HG03457 (cell line): ENCODE measurements around the gene AKR7A2.

ENCODE experiments used
- ATAC-seq: cut with Tn5 transposase; IDR thresholded peaks from one replicate; pipeline ENCODE4 v1.9.1; 2021; ENCODE audit warnings: moderate number of reproducible peaks; ENCODE audit not compliant: unreplicated experiment

The AKR7A2 gene

GRCh38 chr1:19311931-19312781 is at the start of gene AKR7A2, which contains the start of gene SLC66A1:
AKR7A2 (minus strand) TSS chr1:19312144; CDS start chr1:19312124, 20 bp downstream.
SLC66A1 (plus strand) TSS chr1:19312326; CDS start chr1:19317678, 5,352 bp downstream.
- ATAC-seq: peak; percentile 51

- no peak for ATAC-seq
Measured at GRCh38 chr1:19360843-19361610, 49.1 kb upstream of the AKR7A2 start.

- ATAC-seq: no peak
Measured at GRCh38 chr1:19360432-19360831, 48.5 kb upstream of the AKR7A2 start.

GRCh38 chr1:19360016-19360415 is 48.1 kb upstream of the AKR7A2 start:
- no peak for ATAC-seq

- ATAC-seq: no peak
Measured at GRCh38 chr1:19359357-19359756, 47.4 kb upstream of the AKR7A2 start.

GRCh38 chr1:19358710-19359109 is 46.8 kb upstream of the AKR7A2 start:
- ATAC-seq: no peak

GRCh38 chr1:19357299-19357986 is 45.5 kb upstream of the AKR7A2 start:
- ATAC-seq: no peak

GRCh38 chr1:19356266-19356665 is 44.3 kb upstream of the AKR7A2 start:
- no peak for ATAC-seq

- no peak for ATAC-seq
Measured at GRCh38 chr1:19354531-19354981, 42.6 kb upstream of the AKR7A2 start.

GRCh38 chr1:19353596-19353995 is 41.7 kb upstream of the AKR7A2 start:
- ATAC-seq: no peak

- ATAC-seq: no peak
Measured at GRCh38 chr1:19352839-19353238, 40.9 kb upstream of the AKR7A2 start.

GRCh38 chr1:19351873-19352272 is 39.9 kb upstream of the AKR7A2 start:
- no peak for ATAC-seq

GRCh38 chr1:19350566-19350965 is 38.6 kb upstream of the AKR7A2 start:
- no peak for ATAC-seq

- no peak for ATAC-seq
Measured at GRCh38 chr1:19349999-19350398, 38.1 kb upstream of the AKR7A2 start.

- ATAC-seq: no peak
Measured at GRCh38 chr1:19348441-19349198, 36.7 kb upstream of the AKR7A2 start.

- no peak for ATAC-seq
Measured at GRCh38 chr1:19347533-19348172, 35.7 kb upstream of the AKR7A2 start.

GRCh38 chr1:19346026-19346425 is 34.1 kb upstream of the AKR7A2 start:
- ATAC-seq: no peak

GRCh38 chr1:19345391-19345790 is 33.4 kb upstream of the AKR7A2 start:
- ATAC-seq: no peak

- ATAC-seq: no peak
Measured at GRCh38 chr1:19344831-19345230, 32.9 kb upstream of the AKR7A2 start.

GRCh38 chr1:19344372-19344810 is 32.4 kb upstream of the AKR7A2 start:
- no peak for ATAC-seq
